Caco-2 (cell line): ENCODE data around the gene MYH9. TPM values are rescaled to one million over a fixed set of nuclear protein-coding genes. Genes with fewer than 3 reads are reported as not detected.

Source experiments
- BruUV-seq: library from RNA; stranded (reverse); fragments of 400-500 nt; replicated peaks from 2 replicates; lab custom pipeline; 2021; lab: Mats Ljungman, UMichigan
- CTCF ChIA-PET: fragments of 300-600 bp; sonication (Branson Sonifier 250); formaldehyde crosslinking; loops from one replicate; lab custom pipeline; 2022; ENCODE audit warnings: antibody characterized with exemption; lab: Charles Lee
- POLR2A ChIA-PET: fragments of 300-600 bp; sonication (Branson Sonifier 250); formaldehyde crosslinking; loops from one replicate; lab custom pipeline; 2022; ENCODE audit warnings: antibody characterized with exemption; lab: Charles Lee
- DNase-seq, 2 experiments: peaks; one replicate each; pipeline versions ENCODE4 v3.0.0 to v3.0.0-alpha.2; 2020 to 2022
- H3K27me3 ChIP-seq: replicated peaks from 2 replicates; pipeline ENCODE4 v1.6.0; 2011; ENCODE audit warnings: low read length; ENCODE audit not compliant: control insufficient read depth, insufficient read depth
- H3K36me3 ChIP-seq: 2 replicates; pipeline ENCODE4 v1.5.1; 2011; ENCODE audit warnings: low read length; ENCODE audit not compliant: control insufficient read depth, insufficient read depth
- H3K4me1 ChIP-seq: fragments of 250-450 bp; sonication (Bioruptor Pico); 2 replicates; pipeline ENCODE4 v1.5.1; 2020; ENCODE audit warnings: mild to moderate bottlenecking
- H3K4me3 ChIP-seq: 2 replicates; pipeline ENCODE4 v1.5.1; 2011; ENCODE audit warnings: low read depth, mild to moderate bottlenecking, control low read depth, low read length
- H3K9me3 ChIP-seq: fragments of 250-450 bp; sonication (Bioruptor Pico); 2 replicates; pipeline ENCODE4 v1.5.1; 2020; ENCODE audit warnings: mild to moderate bottlenecking, moderate library complexity
- H3K27ac Mint-ChIP-seq: one replicate; pipeline ENCODE4 v1.8.0; 2022; ENCODE audit warnings: mixed read lengths; ENCODE audit not compliant: unreplicated experiment
- H3K27me3 Mint-ChIP-seq: one replicate; pipeline ENCODE4 v1.8.0; 2022; ENCODE audit warnings: mixed read lengths; ENCODE audit not compliant: insufficient read depth, unreplicated experiment
- H3K36me3 Mint-ChIP-seq: one replicate; pipeline ENCODE4 v1.8.0; 2022; ENCODE audit warnings: mild to moderate bottlenecking, mixed read lengths; ENCODE audit not compliant: insufficient read depth, unreplicated experiment
- H3K4me1 Mint-ChIP-seq: one replicate; pipeline ENCODE4 v1.8.0; 2022; ENCODE audit warnings: low read depth, mixed read lengths; ENCODE audit not compliant: unreplicated experiment
- H3K4me3 Mint-ChIP-seq: one replicate; pipeline ENCODE4 v1.8.0; 2022; ENCODE audit warnings: mild to moderate bottlenecking, moderate library complexity, mixed read lengths; ENCODE audit not compliant: unreplicated experiment
- H3K9me3 Mint-ChIP-seq: one replicate; pipeline ENCODE4 v1.8.0; 2022; ENCODE audit warnings: mixed read lengths; ENCODE audit not compliant: unreplicated experiment
- CTCF ChIP-seq, 2 experiments: fragments of 200-600 bp in 1 of 2; IDR thresholded peaks; 1 replicate in 1 of 2; 2 replicates in 1 of 2; pipeline versions ENCODE4 v1.5.1 to v1.8.0; 2011 to 2022; ENCODE audit warnings: antibody characterized with exemption in 1 of 2, control low read depth in 1 of 2, inconsistent platforms in 1 of 2, low read depth in 1 of 2, low read length in 1 of 2, mild to moderate bottlenecking in 1 of 2, moderate library complexity in 1 of 2; ENCODE audit not compliant: insufficient read depth in 1 of 2, severe bottlenecking in 1 of 2, unreplicated experiment in 1 of 2
- intact Hi-C: fragments of 100-400 bp; cut with micrococcal nuclease; formaldehyde crosslinking; loops from one replicate; pipeline ENCODE4 v1.10.0; 2022; ENCODE audit not compliant: unreplicated experiment
- total RNA-seq: library from RNA; stranded (reverse); gene quantifications from 2 replicates; pipeline ENCODE4 v1.2.3, GENCODE V29; 2022

Gene MYH9
- total RNA-seq, 1 experiment from 2014 or later = 513 TPM

DNA sequence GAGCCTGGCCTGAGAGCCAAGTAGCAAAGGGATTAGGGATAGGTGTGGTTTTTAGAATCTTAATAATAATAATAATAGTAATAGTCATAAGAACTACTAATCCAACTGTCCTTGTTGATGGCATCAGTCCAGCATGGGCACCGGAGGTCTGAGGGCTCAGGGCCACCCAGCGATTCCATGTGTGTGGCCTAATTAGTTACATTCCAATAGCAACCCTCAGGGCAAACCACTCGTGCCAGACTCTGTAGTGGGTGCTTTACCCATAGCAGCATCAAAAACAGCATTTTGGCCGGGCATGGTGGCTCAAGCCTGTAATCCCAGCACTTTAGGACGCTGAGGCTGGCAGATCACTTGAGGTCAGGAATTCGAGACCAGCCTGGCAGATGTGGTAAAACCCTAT lies 19.0 kb upstream of the MYH9 start:
- Mint-ChIP-seq H3K27me3 (no peaks in the 10 kb centered on the region), H3K4me3 (no peak overlapping the region), H3K36me3 (peaks cover 10% of the 10 kb centered on the region), H3K9me3 (no peaks in the 10 kb centered on the region), H3K27ac (no peak overlapping the region), H3K4me1 (peaks cover 8% of the 10 kb centered on the region)
- Histone ChIP-seq H3K4me3 (no peak overlapping the region), H3K27me3 (no peaks in the 10 kb centered on the region), H3K36me3 (no peaks in the 10 kb centered on the region), H3K9me3 (no peaks in the 10 kb centered on the region), H3K4me1 (peaks cover 21% of the 10 kb centered on the region)
- intact Hi-C loops = no loop called here
- ChIA-PET POLR2A (no interaction called here), CTCF (no interaction called here)
- BruUV-seq = no TSS peak
- DNase-seq = no peak
- TF ChIP-seq CTCF (IDR thresholded peaks at IDR 0.05; ENCODE audit: insufficient read depth in 1 of 2, low read depth in 1 of 2, low read length in 1 of 2, severe bottlenecking in 1 of 2, unreplicated experiment in 1 of 2) = no peak

DNA sequence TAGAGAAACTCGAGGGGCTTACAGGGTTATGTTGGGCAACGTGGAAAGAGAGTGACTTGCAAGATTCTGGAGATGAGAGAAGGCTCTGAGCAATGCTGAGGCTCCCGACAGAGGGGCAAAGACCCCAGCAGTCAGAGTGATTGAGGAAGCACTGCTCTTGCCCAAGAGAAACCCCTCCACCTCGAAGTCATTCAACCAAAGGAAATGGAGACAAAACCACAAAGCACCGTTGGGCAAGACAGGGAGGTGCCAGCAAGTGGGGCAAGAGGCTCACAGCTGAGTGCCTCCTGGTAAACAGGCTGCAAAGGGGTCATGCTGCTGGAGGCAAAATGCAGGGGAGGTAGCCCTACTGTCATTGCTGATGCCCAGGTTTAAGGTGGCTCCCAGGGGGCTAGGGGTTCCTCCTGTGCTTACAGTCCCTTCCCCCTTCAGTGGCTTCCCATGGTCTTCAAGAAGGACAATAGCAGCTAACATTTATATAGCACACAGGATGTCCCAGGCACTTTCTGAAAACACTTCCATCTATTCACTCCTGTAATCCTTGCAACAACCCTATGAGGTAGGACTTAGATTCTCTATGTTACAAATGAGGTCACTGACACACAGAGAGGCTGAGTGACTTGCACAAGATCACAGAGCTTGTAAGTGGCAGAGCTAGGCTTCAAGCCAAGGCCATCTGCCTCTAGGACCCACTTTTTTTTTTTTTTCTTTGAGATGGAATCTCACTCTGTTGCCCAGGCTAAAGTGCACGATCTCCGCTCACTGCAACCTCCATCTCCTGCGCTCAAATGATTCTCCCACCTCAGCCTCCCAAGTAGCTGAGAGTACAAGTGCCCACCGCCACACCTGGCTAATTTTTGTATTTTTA lies 18.1 kb upstream of the MYH9 start:
- Histone ChIP-seq H3K36me3 (no peaks in the 10 kb centered on the region), H3K4me3 (no peak overlapping the region), H3K9me3 (no peaks in the 10 kb centered on the region), H3K27me3 (no peaks in the 10 kb centered on the region), H3K4me1 (peaks cover 19% of the 10 kb centered on the region)
- H3K36me3 Mint-ChIP-seq = peaks cover 10% of the 10 kb centered on the region
- no TSS peak for BruUV-seq
- intact Hi-C loops = no loop called here
- TF ChIP-seq CTCF (IDR thresholded peaks at IDR 0.05; ENCODE audit: insufficient read depth in 1 of 2, low read depth in 1 of 2, low read length in 1 of 2, severe bottlenecking in 1 of 2, unreplicated experiment in 1 of 2) = no peak
- peak overlapping the region; percentile 76 for H3K27ac Mint-ChIP-seq
- no peaks in the 10 kb centered on the region for H3K9me3 Mint-ChIP-seq
- DNase-seq = no peak
- H3K4me1 Mint-ChIP-seq = peaks cover 8% of the 10 kb centered on the region
- no peaks in the 10 kb centered on the region for H3K27me3 Mint-ChIP-seq
- POLR2A ChIA-PET = no interaction called here
- CTCF ChIA-PET = no interaction called here
- no peak overlapping the region for H3K4me3 Mint-ChIP-seq

GRCh38 chr22:36405221-36405661 lies 17.5 kb upstream of the MYH9 start:
- H3K27me3 ChIP-seq = no peaks in the 10 kb centered on the region
- Mint-ChIP-seq H3K4me1 (peaks cover 8% of the 10 kb centered on the region), H3K9me3 (no peaks in the 10 kb centered on the region), H3K27me3 (no peaks in the 10 kb centered on the region), H3K36me3 (peaks cover 6% of the 10 kb centered on the region), H3K27ac (peak overlapping the region; percentile 76), H3K4me3 (no peak overlapping the region)
- POLR2A ChIA-PET = no interaction called here
- H3K4me1 ChIP-seq = peaks cover 13% of the 10 kb centered on the region
- no TSS peak for BruUV-seq
- intact Hi-C loops = no loop called here
- TF ChIP-seq CTCF (IDR thresholded peaks at IDR 0.05; ENCODE audit: insufficient read depth in 1 of 2, low read depth in 1 of 2, low read length in 1 of 2, severe bottlenecking in 1 of 2, unreplicated experiment in 1 of 2) = no peak
- no peak overlapping the region for H3K4me3 ChIP-seq
- no peak for DNase-seq
- CTCF ChIA-PET = interaction anchor here (0.6 kb wide), 1 partner anchor 99 kb away, joined by 4 read pairs; no protein-coding TSS in a partner anchor
- H3K36me3 ChIP-seq = no peaks in the 10 kb centered on the region
- no peaks in the 10 kb centered on the region for H3K9me3 ChIP-seq
